ENCODE data around the gene SAMD8.
"Not testable (repeated sequence)": the region's sequence is repeated elsewhere in the genome, so short reads cannot be mapped to it uniquely, and the experiment has no call there.

The SAMD8 gene

DNA sequence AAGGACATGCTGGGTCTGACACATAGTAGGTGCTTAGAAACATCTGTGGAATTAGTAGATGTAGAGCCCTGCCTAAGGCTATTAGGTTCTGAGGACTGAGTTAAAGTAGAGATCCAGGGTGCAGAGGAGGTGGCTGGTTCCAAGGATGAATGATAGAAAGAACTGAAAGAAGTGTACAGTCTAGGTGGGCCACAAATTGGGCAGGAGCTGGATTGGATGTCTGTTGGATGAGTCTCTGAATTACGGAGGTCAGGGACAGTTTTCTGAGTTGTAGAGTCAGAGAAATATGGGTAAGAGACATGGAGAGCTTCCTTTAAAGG is 2.0 kb upstream of the SAMD8 start:
- TF ChIP-seq, protein P1, sequence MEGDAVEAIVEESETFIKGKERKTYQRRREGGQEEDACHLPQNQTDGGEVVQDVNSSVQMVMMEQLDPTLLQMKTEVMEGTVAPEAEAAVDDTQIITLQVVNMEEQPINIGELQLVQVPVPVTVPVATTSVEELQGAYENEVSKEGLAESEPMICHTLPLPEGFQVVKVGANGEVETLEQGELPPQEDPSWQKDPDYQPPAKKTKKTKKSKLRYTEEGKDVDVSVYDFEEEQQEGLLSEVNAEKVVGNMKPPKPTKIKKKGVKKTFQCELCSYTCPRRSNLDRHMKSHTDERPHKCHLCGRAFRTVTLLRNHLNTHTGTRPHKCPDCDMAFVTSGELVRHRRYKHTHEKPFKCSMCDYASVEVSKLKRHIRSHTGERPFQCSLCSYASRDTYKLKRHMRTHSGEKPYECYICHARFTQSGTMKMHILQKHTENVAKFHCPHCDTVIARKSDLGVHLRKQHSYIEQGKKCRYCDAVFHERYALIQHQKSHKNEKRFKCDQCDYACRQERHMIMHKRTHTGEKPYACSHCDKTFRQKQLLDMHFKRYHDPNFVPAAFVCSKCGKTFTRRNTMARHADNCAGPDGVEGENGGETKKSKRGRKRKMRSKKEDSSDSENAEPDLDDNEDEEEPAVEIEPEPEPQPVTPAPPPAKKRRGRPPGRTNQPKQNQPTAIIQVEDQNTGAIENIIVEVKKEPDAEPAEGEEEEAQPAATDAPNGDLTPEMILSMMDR (IDR thresholded peaks at IDR 0.05; ENCODE audit: low read depth, low read length) = no peak

GRCh38 chr10:75110006-75110632 is 1.3 kb upstream of the SAMD8 start:
- Histone ChIP-seq H3K27me3 (no peaks in the 10 kb centered on the region), H3K4me3 (ENCODE audit: low read depth, low read length) (peak overlapping the region; percentile 88; the same call in 1 of the 2 replicates), H3K9me3 (no peaks in the 10 kb centered on the region), H3K36me3 (no peaks in the 10 kb centered on the region), H3K4me1 (no peaks in the 10 kb centered on the region)
- no peak for DNase-seq
- TF ChIP-seq, protein P1 (IDR thresholded peaks at IDR 0.05; ENCODE audit: low read depth, low read length) = no peak

More for the DNA sequence above, 2.0 kb upstream of the SAMD8 start:
- Histone ChIP-seq H3K9me3 (no peaks in the 10 kb centered on the region), H3K4me3 (ENCODE audit: low read depth, low read length) (no peak overlapping the region), H3K27me3 (no peaks in the 10 kb centered on the region), H3K36me3 (no peaks in the 10 kb centered on the region), H3K4me1 (no peaks in the 10 kb centered on the region)
- no peak for DNase-seq

DNA sequence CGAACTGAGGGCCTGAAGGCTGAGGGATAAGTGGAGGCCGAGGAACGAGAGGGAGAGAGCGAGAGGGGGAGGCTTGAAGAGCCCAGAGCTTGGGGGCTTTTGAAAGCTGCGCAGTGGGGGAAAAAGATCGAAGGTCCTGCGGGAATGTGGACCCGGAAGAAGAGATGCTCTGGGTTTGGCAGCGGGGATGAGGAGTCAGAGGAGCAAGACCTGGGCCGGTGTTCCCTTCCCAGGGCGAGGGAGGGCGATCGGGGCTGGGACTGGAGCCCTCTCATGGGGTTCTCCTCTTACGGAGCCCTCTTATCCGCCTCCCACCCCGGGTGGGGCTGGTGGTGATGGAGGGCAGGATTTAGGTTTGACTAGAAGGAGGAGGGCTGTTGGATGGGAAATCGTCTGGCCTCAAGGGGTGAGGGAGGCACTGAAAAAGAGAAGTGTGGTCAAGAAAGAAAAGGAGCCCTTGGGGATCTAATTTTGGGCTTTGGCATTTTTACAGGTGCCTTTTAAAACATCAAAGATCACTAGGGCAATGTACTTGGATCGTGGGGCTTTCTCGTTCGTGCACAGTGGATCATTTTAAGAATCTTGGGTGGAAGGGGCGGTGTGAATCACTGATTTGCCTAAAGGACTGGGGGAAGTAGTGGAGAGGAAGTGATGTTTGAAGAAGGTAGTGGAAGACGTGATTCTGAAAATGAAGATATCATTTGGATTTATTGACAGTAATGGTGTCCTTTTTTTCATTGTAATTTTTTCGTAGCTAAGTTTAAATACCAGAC is 637 bp downstream of the SAMD8 start:
- TF ChIP-seq, protein P1 (IDR thresholded peaks at IDR 0.05; ENCODE audit: low read depth, low read length) = no peak
- Histone ChIP-seq H3K4me1 (no peaks in the 10 kb centered on the region), H3K4me3 (ENCODE audit: low read depth, low read length) (peak overlapping the region; percentile 88), H3K36me3 (no peaks in the 10 kb centered on the region), H3K27me3 (no peaks in the 10 kb centered on the region), H3K9me3 (no peaks in the 10 kb centered on the region)
- DNase-seq = peak; percentile 42

GRCh38 chr10:75115137-75115536 is 3.7 kb downstream of the SAMD8 start:
- Histone ChIP-seq H3K36me3 (no peaks in the 10 kb centered on the region), H3K9me3 (no peaks in the 10 kb centered on the region), H3K4me3 (ENCODE audit: low read depth, low read length) (no peak overlapping the region), H3K4me1 (no peaks in the 10 kb centered on the region), H3K27me3 (no peaks in the 10 kb centered on the region)
- no peak for DNase-seq
- TF ChIP-seq, protein P1 (IDR thresholded peaks at IDR 0.05; ENCODE audit: low read depth, low read length) = no peak

DNA sequence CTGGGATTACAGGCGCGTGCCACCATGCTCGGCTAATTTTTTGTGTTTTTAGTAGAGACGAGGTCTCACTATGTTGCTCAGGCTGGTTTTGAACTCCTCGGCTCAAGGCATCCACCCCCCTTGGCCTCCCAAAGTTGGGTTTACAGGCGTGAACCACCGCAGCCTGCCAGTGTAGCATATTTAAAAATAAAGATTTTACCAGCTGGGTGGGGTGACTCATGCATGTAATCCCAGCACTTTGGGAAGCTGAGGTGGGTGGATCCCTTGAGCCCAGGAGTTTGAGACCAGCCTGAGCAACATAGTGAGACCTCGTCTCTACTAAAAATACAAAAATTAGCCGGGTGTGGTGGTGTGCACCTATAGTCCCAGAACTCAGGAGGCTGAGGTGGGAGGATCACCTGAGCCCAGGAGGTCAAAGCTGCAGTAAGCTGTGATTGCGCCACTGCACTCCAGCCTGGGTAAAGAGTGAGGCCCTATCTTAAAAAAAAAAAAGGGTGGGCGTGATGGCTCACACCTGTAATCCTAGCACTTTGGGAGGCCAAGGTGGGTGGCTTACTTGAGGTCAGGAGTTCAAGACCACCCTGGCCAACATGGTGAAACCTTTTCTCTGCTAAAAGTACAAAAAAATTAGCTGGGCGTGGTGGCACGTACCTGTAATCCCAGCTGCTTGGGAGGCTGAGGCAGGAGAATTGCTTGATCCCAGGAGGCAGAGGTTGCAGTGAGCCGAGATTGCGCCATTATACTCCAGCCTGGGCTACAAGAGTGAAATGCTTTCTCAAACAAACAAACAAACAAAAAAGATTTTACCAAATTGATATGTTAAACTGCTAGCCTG is 5.7 kb downstream of the SAMD8 start:
- not testable (repeated sequence) for H3K36me3 ChIP-seq; H3K4me1 ChIP-seq; H3K27me3 ChIP-seq; H3K4me3 ChIP-seq (ENCODE audit: low read depth, low read length); DNase-seq; H3K9me3 ChIP-seq

GRCh38 chr10:75117995-75118394 is 6.5 kb downstream of the SAMD8 start:
- no peaks in the 10 kb centered on the region for H3K36me3 ChIP-seq
- DNase-seq = no peak
- H3K27me3 ChIP-seq = no peaks in the 10 kb centered on the region
- H3K9me3 ChIP-seq = no peaks in the 10 kb centered on the region
- no peak overlapping the region for H3K4me3 ChIP-seq (ENCODE audit: low read depth, low read length)
- TF ChIP-seq, protein P1 (IDR thresholded peaks at IDR 0.05; ENCODE audit: low read depth, low read length) = no peak
- no peaks in the 10 kb centered on the region for H3K4me1 ChIP-seq

DNA sequence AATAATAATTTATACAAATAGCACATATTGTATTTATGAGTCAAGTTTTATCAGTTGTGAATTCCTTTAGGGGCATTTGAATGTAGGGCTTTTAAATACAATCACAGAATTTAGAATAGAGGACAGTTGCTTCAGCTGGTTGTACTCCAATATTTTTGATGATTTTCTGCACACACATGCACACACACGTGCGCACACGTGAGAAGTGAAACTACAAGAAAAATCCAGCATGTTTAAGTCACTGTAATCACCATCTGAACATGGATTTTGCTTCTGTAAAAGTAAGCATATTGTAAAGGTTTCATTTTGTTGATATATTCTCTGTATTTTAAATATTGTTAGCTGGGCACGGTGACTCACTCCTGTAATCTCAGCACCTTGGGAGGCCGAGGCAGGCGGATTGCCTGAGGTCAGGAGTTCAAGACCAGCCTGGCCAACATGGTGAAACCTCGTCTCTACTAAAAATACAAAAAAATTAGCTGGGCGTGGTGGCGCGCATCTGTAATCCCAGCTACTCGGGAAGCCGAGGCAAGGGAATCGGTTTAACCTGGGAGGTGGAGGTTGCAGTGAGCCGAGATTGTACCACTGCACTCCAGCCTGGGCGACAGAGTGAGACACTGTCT is 8.1 kb downstream of the SAMD8 start:
- DNase-seq; H3K4me1 ChIP-seq; H3K27me3 ChIP-seq; H3K36me3 ChIP-seq; H3K9me3 ChIP-seq; H3K4me3 ChIP-seq (ENCODE audit: low read depth, low read length): not testable (repeated sequence)

Data from BE2C (cell line).